MM.1S (cell line): ENCODE results near the gene DNAJC3.

Source experiments
- DNase-seq: peaks from one replicate; pipeline ENCODE4 v3.0.0-alpha.2; 2015
- H2AFZ ChIP-seq: fragments of 300-600 bp; sonication (generic); 2 replicates; pipeline ENCODE4 v1.6.0; 2016; ENCODE audit warnings: antibody characterized with exemption, low read length
- H3F3A ChIP-seq: fragments of 300-600 bp; sonication (generic); 2 replicates; pipeline ENCODE4 v1.6.1; 2016; ENCODE audit warnings: mild to moderate bottlenecking, antibody characterized with exemption, low read length, moderate library complexity, mixed read lengths; ENCODE audit not compliant: insufficient read depth
- H3K27ac ChIP-seq: fragments of 300-600 bp; sonication (generic); 2 replicates; pipeline ENCODE4 v1.5.1; 2016; ENCODE audit warnings: mild to moderate bottlenecking, low read length
- H3K27me3 ChIP-seq: fragments of 300-600 bp; sonication (generic); replicated peaks from 2 replicates; pipeline ENCODE4 v1.6.0; 2016; ENCODE audit warnings: low read length; ENCODE audit not compliant: insufficient read depth
- H3K36me3 ChIP-seq: fragments of 300-600 bp; sonication (generic); replicated peaks from 2 replicates; pipeline ENCODE4 v1.6.1; 2016; ENCODE audit warnings: mild to moderate bottlenecking, low read length, mixed read lengths; ENCODE audit not compliant: insufficient read depth
- H3K4me1 ChIP-seq: fragments of 300-600 bp; sonication (generic); 2 replicates; pipeline ENCODE4 v1.6.1; 2016; ENCODE audit warnings: low read length, mixed read lengths
- H3K4me2 ChIP-seq: fragments of 300-600 bp; sonication (generic); 2 replicates; pipeline ENCODE4 v1.6.0; 2016; ENCODE audit warnings: low read depth, low read length
- H3K4me3 ChIP-seq: fragments of 300-600 bp; sonication (generic); 2 replicates; pipeline ENCODE4 v1.5.1; 2016; ENCODE audit warnings: low read length, mixed read lengths
- H3K79me2 ChIP-seq: fragments of 300-600 bp; sonication (generic); 2 replicates; pipeline ENCODE4 v1.6.1; 2016; ENCODE audit warnings: mixed run types, low read length, mixed read lengths
- H3K9ac ChIP-seq: fragments of 300-600 bp; sonication (generic); 2 replicates; pipeline ENCODE4 v1.6.1; 2016; ENCODE audit warnings: low read length, mixed read lengths
- H3K9me2 ChIP-seq: fragments of 300-600 bp; sonication (generic); replicated peaks from 2 replicates; pipeline ENCODE4 v1.6.1; 2016; ENCODE audit warnings: mild to moderate bottlenecking, low read length, mixed read lengths; ENCODE audit not compliant: insufficient read depth
- H3K9me3 ChIP-seq: fragments of 300-600 bp; sonication (generic); replicated peaks from 2 replicates; pipeline ENCODE4 v1.6.1; 2016; ENCODE audit warnings: mild to moderate bottlenecking, low read length, mixed read lengths; ENCODE audit not compliant: insufficient read depth
- H4K20me1 ChIP-seq: fragments of 300-600 bp; sonication (generic); 2 replicates; pipeline ENCODE4 v1.6.1; 2016; ENCODE audit warnings: mild to moderate bottlenecking, low read length, moderate library complexity, mixed read lengths; ENCODE audit not compliant: insufficient read depth
- EZH2 ChIP-seq: fragments of 300-600 bp; sonication (generic); optimal IDR thresholded peaks from 2 replicates; pipeline ENCODE3; 2017; ENCODE audit warnings: low read depth, mild to moderate bottlenecking, antibody characterized with exemption, low read length, mixed read lengths
- EZH2phosphoT487 ChIP-seq: fragments of 300-600 bp; sonication (generic); IDR thresholded peaks from 2 replicates; pipeline ENCODE4 v1.6.1; 2018; ENCODE audit warnings: antibody characterized with exemption, low read length
- TF ChIP-seq, protein P1 (sequence below): fragments of 300-600 bp; sonication (generic); IDR thresholded peaks from 2 replicates; pipeline ENCODE4 v1.5.1; 2016; ENCODE audit warnings: antibody characterized with exemption, low read length, mixed read lengths

The DNAJC3 gene

GRCh38 chr13:95647321-95647720 lies 29.6 kb upstream of the DNAJC3 start:
- H3K4me3 ChIP-seq, result no peak overlapping the region
- no peak for DNase-seq
- H3K27me3 ChIP-seq, result peaks cover 12% of the 10 kb centered on the region
- H3K9ac ChIP-seq, result no peak overlapping the region
- H2AFZ ChIP-seq, result no peak overlapping the region
- H3K4me1 ChIP-seq, result no peaks in the 10 kb centered on the region
- no peaks in the 10 kb centered on the region for H3K36me3 ChIP-seq
- H3K9me3 ChIP-seq, result no peaks in the 10 kb centered on the region
- TF ChIP-seq EZH2phosphoT487 (no peak), EZH2 (no peak)
- TF ChIP-seq, protein P1, sequence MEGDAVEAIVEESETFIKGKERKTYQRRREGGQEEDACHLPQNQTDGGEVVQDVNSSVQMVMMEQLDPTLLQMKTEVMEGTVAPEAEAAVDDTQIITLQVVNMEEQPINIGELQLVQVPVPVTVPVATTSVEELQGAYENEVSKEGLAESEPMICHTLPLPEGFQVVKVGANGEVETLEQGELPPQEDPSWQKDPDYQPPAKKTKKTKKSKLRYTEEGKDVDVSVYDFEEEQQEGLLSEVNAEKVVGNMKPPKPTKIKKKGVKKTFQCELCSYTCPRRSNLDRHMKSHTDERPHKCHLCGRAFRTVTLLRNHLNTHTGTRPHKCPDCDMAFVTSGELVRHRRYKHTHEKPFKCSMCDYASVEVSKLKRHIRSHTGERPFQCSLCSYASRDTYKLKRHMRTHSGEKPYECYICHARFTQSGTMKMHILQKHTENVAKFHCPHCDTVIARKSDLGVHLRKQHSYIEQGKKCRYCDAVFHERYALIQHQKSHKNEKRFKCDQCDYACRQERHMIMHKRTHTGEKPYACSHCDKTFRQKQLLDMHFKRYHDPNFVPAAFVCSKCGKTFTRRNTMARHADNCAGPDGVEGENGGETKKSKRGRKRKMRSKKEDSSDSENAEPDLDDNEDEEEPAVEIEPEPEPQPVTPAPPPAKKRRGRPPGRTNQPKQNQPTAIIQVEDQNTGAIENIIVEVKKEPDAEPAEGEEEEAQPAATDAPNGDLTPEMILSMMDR, result no peak
- H4K20me1 ChIP-seq, result no peaks in the 10 kb centered on the region
- H3K27ac ChIP-seq, result no peak overlapping the region
- H3K4me2 ChIP-seq, result no peak overlapping the region
- no peaks in the 10 kb centered on the region for H3F3A ChIP-seq
- H3K79me2 ChIP-seq, result no peaks in the 10 kb centered on the region
- no peaks in the 10 kb centered on the region for H3K9me2 ChIP-seq

- Histone ChIP-seq H3K79me2 (no peaks in the 10 kb centered on the region), H3F3A (no peaks in the 10 kb centered on the region), H3K36me3 (no peaks in the 10 kb centered on the region), H3K9ac (no peak overlapping the region), H3K4me3 (no peak overlapping the region), H3K27me3 (no peaks in the 10 kb centered on the region), H3K9me2 (no peaks in the 10 kb centered on the region), H3K4me2 (no peak overlapping the region), H3K27ac (no peak overlapping the region), H3K9me3 (no peaks in the 10 kb centered on the region), H2AFZ (no peak overlapping the region), H4K20me1 (no peaks in the 10 kb centered on the region), H3K4me1 (no peaks in the 10 kb centered on the region)
- no peak for TF ChIP-seq EZH2phosphoT487
- TF ChIP-seq, protein P1, result no peak
- no peak for TF ChIP-seq EZH2
- no peak for DNase-seq
These were observed 26.2 kb upstream of the DNAJC3 start for GRCh38 chr13:95650696-95651095.

DNA sequence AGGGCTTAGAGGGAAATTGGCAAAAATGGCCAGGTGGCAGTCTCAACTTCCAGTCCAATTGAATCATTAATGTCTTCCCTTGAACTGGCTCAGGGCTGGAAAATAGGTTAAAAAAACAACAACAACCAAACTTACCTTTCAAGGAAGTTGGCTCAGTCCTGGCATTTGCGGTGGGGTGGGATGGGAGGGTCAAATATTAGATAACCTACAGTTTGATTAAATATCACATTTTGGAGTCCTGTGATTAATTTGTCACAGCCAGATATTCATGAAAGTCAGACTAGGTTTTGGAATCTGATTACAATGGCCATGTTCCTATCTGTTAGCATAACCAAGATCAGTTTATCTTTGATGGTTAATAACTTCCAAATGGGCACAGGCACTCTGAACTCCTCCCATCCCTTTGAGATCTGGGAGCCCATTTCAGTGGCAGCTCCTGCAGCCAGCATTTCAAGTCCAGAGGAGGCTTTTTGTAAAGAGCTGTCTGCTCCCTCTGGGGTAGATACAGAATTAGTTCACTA lies 24.6 kb upstream of the DNAJC3 start:
- H3K4me1 ChIP-seq, result peaks cover 4% of the 10 kb centered on the region; the same call in 1 of the 2 replicates
- H3K4me2 ChIP-seq, result no peak overlapping the region
- H3K9me3 ChIP-seq, result no peaks in the 10 kb centered on the region
- H3K79me2 ChIP-seq, result no peaks in the 10 kb centered on the region
- H3F3A ChIP-seq, result no peaks in the 10 kb centered on the region
- no peaks in the 10 kb centered on the region for H3K9me2 ChIP-seq
- H3K9ac ChIP-seq, result no peak overlapping the region
- H3K4me3 ChIP-seq, result no peak overlapping the region
- TF ChIP-seq, protein P1, result no peak
- TF ChIP-seq EZH2 (no peak), EZH2phosphoT487 (no peak)
- H3K27ac ChIP-seq, result no peak overlapping the region
- no peaks in the 10 kb centered on the region for H4K20me1 ChIP-seq
- H3K36me3 ChIP-seq, result no peaks in the 10 kb centered on the region
- no peak overlapping the region for H2AFZ ChIP-seq
- no peak for DNase-seq
- no peaks in the 10 kb centered on the region for H3K27me3 ChIP-seq
